H9 (cell line): ENCODE measurements around the gene AMH. TPM values are rescaled to one million over a fixed set of nuclear protein-coding genes. Genes with fewer than 3 reads are reported as not detected.

ENCODE experiments used
- DNase-seq: peaks from one replicate; pipeline ENCODE4 v3.0.0-alpha.2; 2017
- H2AFZ ChIP-seq: one replicate; pipeline ENCODE4 v1.6.1; 2013; ENCODE audit warnings: mild to moderate bottlenecking, low read length, control low read depth, moderate library complexity
- H2AK5ac ChIP-seq: 2 replicates; pipeline ENCODE4 v1.6.1; 2013; ENCODE audit warnings: low read length, control low read depth, mixed read lengths; ENCODE audit not compliant: insufficient read length
- H2BK120ac ChIP-seq: one replicate; pipeline ENCODE4 v1.6.1; 2013; ENCODE audit warnings: low read depth, mild to moderate bottlenecking, low read length, control low read depth, inconsistent platforms; ENCODE audit not compliant: poor library complexity, severe bottlenecking
- H2BK12ac ChIP-seq: 2 replicates; pipeline ENCODE4 v1.6.1; 2013; ENCODE audit warnings: low read length, control low read depth, mixed read lengths, low read depth; ENCODE audit not compliant: insufficient read length
- H2BK15ac ChIP-seq: 2 replicates; pipeline ENCODE4 v1.6.1; 2013; ENCODE audit warnings: low read depth, low read length, control low read depth
- H2BK20ac ChIP-seq: one replicate; pipeline ENCODE4 v1.6.1; 2013; ENCODE audit warnings: low read depth, mild to moderate bottlenecking, low read length, control low read depth, inconsistent platforms; ENCODE audit not compliant: poor library complexity, severe bottlenecking
- H2BK5ac ChIP-seq: 2 replicates; pipeline ENCODE4 v1.6.1; 2013; ENCODE audit warnings: low read length, control low read depth, mixed read lengths; ENCODE audit not compliant: insufficient read length
- H3K14ac ChIP-seq: 2 replicates; pipeline ENCODE4 v1.6.1; 2013; ENCODE audit warnings: low read length, control low read depth; ENCODE audit not compliant: insufficient read depth
- H3K18ac ChIP-seq: 2 replicates; pipeline ENCODE4 v1.6.1; 2013; ENCODE audit warnings: low read depth, mild to moderate bottlenecking, mixed read lengths, low read length, control low read depth; ENCODE audit not compliant: insufficient read length
- H3K23ac ChIP-seq: 2 replicates; pipeline ENCODE4 v1.6.1; 2013; ENCODE audit warnings: low read length, control low read depth, mixed read lengths, low read depth; ENCODE audit not compliant: insufficient read length
- H3K23me2 ChIP-seq: 2 replicates; pipeline ENCODE4 v1.6.1; 2013; ENCODE audit warnings: low read depth, mild to moderate bottlenecking, mixed read lengths, low read length, control low read depth; ENCODE audit not compliant: insufficient read length, poor library complexity, severe bottlenecking
- H3K27ac ChIP-seq: 2 replicates; pipeline ENCODE4 v1.5.1; 2013; ENCODE audit warnings: low read length, control low read depth, mixed read lengths, low read depth; ENCODE audit not compliant: insufficient read length
- H3K27me3 ChIP-seq: 2 replicates; pipeline ENCODE4 v1.6.1; 2013; ENCODE audit warnings: low read length, control low read depth, inconsistent platforms; ENCODE audit not compliant: insufficient read depth
- H3K4ac ChIP-seq: 2 replicates; pipeline ENCODE4 v1.6.1; 2013; ENCODE audit warnings: low read depth, mild to moderate bottlenecking, control low read depth, inconsistent platforms, low read length, moderate library complexity
- H3K4me1 ChIP-seq: 2 replicates; pipeline ENCODE4 v1.6.1; 2013; ENCODE audit warnings: low read length, control low read depth, inconsistent platforms; ENCODE audit not compliant: insufficient read depth
- H3K4me2 ChIP-seq: 2 replicates; pipeline ENCODE4 v1.6.1; 2013; ENCODE audit warnings: low read length, control low read depth, mixed read lengths; ENCODE audit not compliant: insufficient read length, insufficient read depth
- H3K56ac ChIP-seq: 2 replicates; pipeline ENCODE4 v1.6.1; 2013; ENCODE audit warnings: low read depth, mild to moderate bottlenecking, mixed read lengths, low read length, control low read depth; ENCODE audit not compliant: insufficient read length
- H3K79me1 ChIP-seq: 2 replicates; pipeline ENCODE4 v1.6.1; 2013; ENCODE audit warnings: low read depth, mild to moderate bottlenecking, moderate library complexity, low read length, control low read depth, inconsistent platforms; ENCODE audit not compliant: insufficient read depth, poor library complexity, severe bottlenecking
- H3K79me2 ChIP-seq: 2 replicates; pipeline ENCODE4 v1.6.1; 2013; ENCODE audit warnings: low read length, control low read depth, inconsistent platforms; ENCODE audit not compliant: insufficient read depth
- H3K9ac ChIP-seq: 2 replicates; pipeline ENCODE4 v1.6.1; 2013; ENCODE audit warnings: low read length, control low read depth, mixed read lengths; ENCODE audit not compliant: insufficient read length; ENCODE audit errors: extremely low read depth
- H3K9me3 ChIP-seq: one replicate; pipeline ENCODE4 v1.6.1; 2013; ENCODE audit warnings: low read depth, low read length, inconsistent platforms; ENCODE audit not compliant: control insufficient read depth
- H3T11ph ChIP-seq: one replicate; pipeline ENCODE4 v1.6.1; 2013; ENCODE audit warnings: mild to moderate bottlenecking, low read length, control low read depth, inconsistent platforms
- H4K20me1 ChIP-seq: one replicate; pipeline ENCODE4 v1.6.1; 2013; ENCODE audit not compliant: control insufficient read depth, insufficient read length, insufficient read depth
- H4K5ac ChIP-seq: 2 replicates; pipeline ENCODE4 v1.6.1; 2013; ENCODE audit warnings: low read depth, mild to moderate bottlenecking, mixed read lengths, low read length, control low read depth; ENCODE audit not compliant: insufficient read length
- H4K8ac ChIP-seq: replicated peaks from 2 replicates; pipeline ENCODE4 v1.6.1; 2013; ENCODE audit warnings: low read length, control low read depth, mixed read lengths, low read depth; ENCODE audit not compliant: insufficient read length
- H4K91ac ChIP-seq: 2 replicates; pipeline ENCODE4 v1.6.1; 2013; ENCODE audit warnings: low read depth, mild to moderate bottlenecking, moderate library complexity, mixed read lengths, low read length, control low read depth; ENCODE audit not compliant: insufficient read length
- H3K27ac Mint-ChIP-seq, 3 experiments: 2 replicates in 2 of 3; 3 replicates in 1 of 3; pipeline ENCODE4 v1.8.0; 2020 to 2021; ENCODE audit warnings: mixed read lengths in 3 of 3, mild to moderate bottlenecking in 1 of 3, moderate library complexity in 1 of 3
- H3K27me3 Mint-ChIP-seq: 2 replicates; pipeline ENCODE4 v1.8.0; 2021; ENCODE audit warnings: low read depth, mild to moderate bottlenecking, moderate library complexity, mixed read lengths
- H3K36me3 Mint-ChIP-seq, 3 experiments: 2 replicates in 2 of 3; 3 replicates in 1 of 3; pipeline ENCODE4 v1.8.0; 2020 to 2021; ENCODE audit warnings: low read depth in 3 of 3, mixed read lengths in 3 of 3; ENCODE audit not compliant: insufficient read depth in 1 of 3
- H3K4me1 Mint-ChIP-seq, 2 experiments: 2 replicates each; pipeline ENCODE4 v1.8.0; 2020; ENCODE audit warnings: mixed read lengths in 2 of 2
- H3K4me3 Mint-ChIP-seq, 2 experiments: 2 replicates in 1 of 2; 3 replicates in 1 of 2; pipeline ENCODE4 v1.8.0; 2020 to 2021; ENCODE audit warnings: mild to moderate bottlenecking in 2 of 2, mixed read lengths in 2 of 2, moderate library complexity in 1 of 2
- H3K9me3 Mint-ChIP-seq, 2 experiments: 2 replicates in 1 of 2; 3 replicates in 1 of 2; pipeline ENCODE4 v1.8.0; 2020; ENCODE audit warnings: mild to moderate bottlenecking in 2 of 2, mixed read lengths in 2 of 2, moderate library complexity in 1 of 2
- WGBS: extraction: QIAGEN DNeasy Blood & Tissue Kit; methylation state at CpG from one replicate; pipeline ENCODE4 v1.1.7; 2013; ENCODE audit warnings: missing lambda C conversion rate, low lambda C conversion rate, mixed read lengths; ENCODE audit not compliant: insufficient read length; ENCODE audit errors: extremely low coverage; 5-methylcytosine and 5-hydroxymethylcytosine counted together
- total RNA-seq: library from RNA; stranded (reverse); gene quantifications from 2 replicates; pipeline ENCODE4 v1.2.1, GENCODE V29; 2021
- TF ChIP-seq, protein P1 (sequence below): fragments of 200-600 bp; sonication (generic); conservative IDR thresholded peaks from 3 replicates; pipeline ENCODE4 v1.8.0; 2021; ENCODE audit warnings: antibody characterized with exemption, mild to moderate bottlenecking

AMH gene
- total RNA-seq, 1 experiment from 2014 or later, result 70.7 TPM

DNA sequence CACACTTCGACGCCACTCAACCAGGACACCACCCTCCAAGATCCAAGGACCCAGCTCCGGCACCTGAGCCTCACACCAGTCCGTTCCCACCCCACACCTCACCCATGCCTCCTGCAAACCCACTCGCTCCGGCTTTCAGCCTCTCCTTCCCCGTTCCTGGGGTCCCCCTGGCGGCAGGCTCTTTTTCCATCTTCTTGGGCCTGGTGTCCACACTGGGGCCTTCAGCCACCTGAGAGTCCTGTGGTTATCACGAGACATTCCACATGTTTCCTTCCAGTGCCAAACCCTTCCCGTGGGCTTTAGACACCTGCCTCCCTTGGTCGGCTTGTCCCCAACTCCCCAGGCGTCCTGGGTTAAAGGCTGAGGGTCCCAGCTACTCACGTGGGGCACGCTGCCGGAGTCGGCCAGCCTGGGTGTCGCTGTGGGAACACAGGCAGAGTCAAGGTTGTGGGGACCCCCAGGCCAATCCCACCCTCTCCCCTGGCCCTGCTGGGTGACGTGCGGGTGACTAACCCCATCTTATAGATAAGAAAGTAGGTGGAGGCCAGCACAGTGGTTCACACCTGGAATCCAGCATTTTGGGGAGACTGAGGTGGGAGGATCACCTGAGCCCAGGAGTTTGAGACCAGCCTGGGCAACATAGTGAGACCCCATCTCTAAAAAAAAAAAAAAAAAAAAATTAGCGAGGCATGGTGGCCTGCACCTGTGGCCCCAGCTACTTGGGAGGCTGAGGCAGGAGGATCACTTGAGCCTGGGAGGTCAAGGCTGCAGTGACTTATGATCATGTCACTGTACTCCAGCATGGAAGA is 5.1 kb downstream of the AMH start:
- TF ChIP-seq, protein P1, sequence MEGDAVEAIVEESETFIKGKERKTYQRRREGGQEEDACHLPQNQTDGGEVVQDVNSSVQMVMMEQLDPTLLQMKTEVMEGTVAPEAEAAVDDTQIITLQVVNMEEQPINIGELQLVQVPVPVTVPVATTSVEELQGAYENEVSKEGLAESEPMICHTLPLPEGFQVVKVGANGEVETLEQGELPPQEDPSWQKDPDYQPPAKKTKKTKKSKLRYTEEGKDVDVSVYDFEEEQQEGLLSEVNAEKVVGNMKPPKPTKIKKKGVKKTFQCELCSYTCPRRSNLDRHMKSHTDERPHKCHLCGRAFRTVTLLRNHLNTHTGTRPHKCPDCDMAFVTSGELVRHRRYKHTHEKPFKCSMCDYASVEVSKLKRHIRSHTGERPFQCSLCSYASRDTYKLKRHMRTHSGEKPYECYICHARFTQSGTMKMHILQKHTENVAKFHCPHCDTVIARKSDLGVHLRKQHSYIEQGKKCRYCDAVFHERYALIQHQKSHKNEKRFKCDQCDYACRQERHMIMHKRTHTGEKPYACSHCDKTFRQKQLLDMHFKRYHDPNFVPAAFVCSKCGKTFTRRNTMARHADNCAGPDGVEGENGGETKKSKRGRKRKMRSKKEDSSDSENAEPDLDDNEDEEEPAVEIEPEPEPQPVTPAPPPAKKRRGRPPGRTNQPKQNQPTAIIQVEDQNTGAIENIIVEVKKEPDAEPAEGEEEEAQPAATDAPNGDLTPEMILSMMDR, result peak; percentile 77
- Histone ChIP-seq H3T11ph (no peak overlapping the region), H3K79me1 (no peaks in the 10 kb centered on the region), H3K4me2 (peak overlapping the region; percentile 58), H2AFZ (no peak overlapping the region), H2BK12ac (no peak overlapping the region), H2BK120ac (no peak overlapping the region), H2BK20ac (no peak overlapping the region), H3K9me3 (no peaks in the 10 kb centered on the region), H4K91ac (no peak overlapping the region), H2AK5ac (no peak overlapping the region), H3K4ac (no peak overlapping the region), H3K9ac (no peak overlapping the region), H3K18ac (no peak overlapping the region), H2BK15ac (no peak overlapping the region), H4K8ac (no peak overlapping the region), H3K14ac (no peak overlapping the region), H2BK5ac (no peak overlapping the region), H3K4me1 (no peaks in the 10 kb centered on the region), H3K56ac (no peak overlapping the region), H3K23me2 (peaks cover 10% of the 10 kb centered on the region), H4K20me1 (no peaks in the 10 kb centered on the region), H4K5ac (no peak overlapping the region), H3K27ac (no peak overlapping the region), H3K23ac (no peak overlapping the region), H3K27me3 (no peaks in the 10 kb centered on the region; the same call in 1 of the 2 replicates), H3K79me2 (no peaks in the 10 kb centered on the region)
- Mint-ChIP-seq H3K27me3 (peaks cover 22% of the 10 kb centered on the region), H3K36me3 (no peaks in the 10 kb centered on the region; a peak in 1 of 7 replicates), H3K27ac (peak overlapping the region in 2 of 3 experiments; percentile 71 to 95; a peak in 3 of 7 replicates), H3K4me3 (peak overlapping the region; percentile 62 to 85), H3K9me3 (no peaks in the 10 kb centered on the region), H3K4me1 (peaks cover 4% of the 10 kb centered on the region in 2 experiments)
- DNase-seq, result peak; percentile 79
- WGBS, result no CpG with 5 or more reads among the region's 20 CpGs
